ENCODE data around the gene PEX6.

- TF ChIP-seq CTCF (IDR thresholded peaks at IDR 0.05) (no peak), REST (IDR thresholded peaks at IDR 0.05; ENCODE audit: low read depth, low read length) (no peak), EZH2phosphoT487 (IDR thresholded peaks at IDR 0.05; ENCODE audit: borderline replicate concordance, low read depth) (no peak), SMC3 (IDR thresholded peaks at IDR 0.05; ENCODE audit: low read depth, low read length) (no peak), EP300 (IDR thresholded peaks at IDR 0.05; ENCODE audit: borderline replicate concordance in 1 of 2, low read depth in 1 of 2, low read length in 1 of 2) (no peak), PBX3 (IDR thresholded peaks at IDR 0.05) (no peak), FOSL2 (IDR thresholded peaks at IDR 0.05; ENCODE audit: borderline replicate concordance, low read depth) (no peak), SIN3A (IDR thresholded peaks at IDR 0.05; ENCODE audit: borderline replicate concordance, low read depth, low read length) (no peak), USF2 (IDR thresholded peaks at IDR 0.05; ENCODE audit: borderline replicate concordance, low read depth, low read length) (no peak), NFIC (IDR thresholded peaks at IDR 0.05; ENCODE audit: borderline replicate concordance) (no peak)
Observed at GRCh38 chr6:43012364-43012763, 33.4 kb upstream of the PEX6 start.

Measured in SK-N-SH (cell line).